ENCODE data around the gene CD9.

DNA sequence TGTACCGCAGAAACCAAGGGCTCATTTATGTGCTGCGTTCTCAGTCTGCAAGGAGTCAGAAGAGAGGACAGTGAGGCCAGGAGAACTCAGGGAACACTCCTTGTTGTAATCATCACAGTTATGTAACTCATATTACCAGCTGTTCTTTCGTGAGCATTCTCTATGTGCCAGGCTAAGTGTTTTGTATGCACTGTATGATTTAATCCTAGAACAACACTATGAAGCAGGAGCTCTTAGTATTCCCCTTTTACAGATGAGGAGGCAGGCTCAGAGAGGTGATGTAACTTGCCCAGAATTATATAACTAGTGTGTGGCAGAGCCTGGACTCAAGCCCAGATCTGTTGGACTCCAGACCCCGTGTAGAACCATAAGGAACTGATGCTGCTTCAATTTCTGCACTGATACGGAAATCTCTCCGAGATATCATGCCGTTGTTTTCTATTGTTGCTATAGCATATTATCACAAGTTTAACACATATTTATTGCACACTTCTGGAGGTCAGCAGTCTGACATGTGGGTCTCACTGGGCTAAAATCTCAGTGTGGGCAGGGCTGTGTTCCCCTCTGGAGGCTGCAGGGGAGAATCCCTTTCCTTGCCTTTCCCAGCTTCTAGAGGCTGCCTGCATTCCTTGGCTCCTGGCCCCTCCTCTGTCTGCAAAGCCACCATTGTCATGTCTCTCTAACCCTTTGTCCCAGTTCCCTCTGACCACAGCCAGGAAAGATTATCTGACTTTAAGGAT lies 16.3 kb upstream of the CD9 start:
- TF ChIP-seq POLR2A (IDR thresholded peaks at IDR 0.05; ENCODE audit: low read length) (no peak), GATA1 (IDR thresholded peaks at IDR 0.05; ENCODE audit: low read depth, low read length) (no peak)

All from erythroblast (primary cell).